Myocyte (in vitro differentiated cells): ENCODE data around the gene ULBP2. TPM values are rescaled to one million over a fixed set of nuclear protein-coding genes. Genes with fewer than 3 reads are reported as not detected.
A peak's percentile ranks its signal among the peaks of the same experiment; 100 is the strongest.
"Not testable (repeated sequence)": the region's sequence is repeated elsewhere in the genome, so short reads cannot be mapped to it uniquely, and the experiment has no call there.

Experiments used
- DNase-seq: peaks from one replicate; pipeline ENCODE4 v3.0.0-alpha.2; 2012; ENCODE audit warnings: low read depth
- total RNA-seq: library from RNA; depleted of rRNA; stranded (reverse); fragments of >200 nt; gene quantifications from 2 replicates; pipeline ENCODE4 v1.2.3, GENCODE V29; 2014

The ULBP2 gene
- total RNA-seq, 1 donor from 2014 or later, result 5.8 TPM

GRCh38 chr6:149908480-149908879 lies 33.3 kb upstream of the ULBP2 start:
- DNase-seq, result not testable (repeated sequence)

GRCh38 chr6:149909701-149910470 lies 31.9 kb upstream of the ULBP2 start:
- DNase-seq, result no peak

- no peak for DNase-seq
Observed at GRCh38 chr6:149910721-149911151, 31.1 kb upstream of the ULBP2 start.

DNA sequence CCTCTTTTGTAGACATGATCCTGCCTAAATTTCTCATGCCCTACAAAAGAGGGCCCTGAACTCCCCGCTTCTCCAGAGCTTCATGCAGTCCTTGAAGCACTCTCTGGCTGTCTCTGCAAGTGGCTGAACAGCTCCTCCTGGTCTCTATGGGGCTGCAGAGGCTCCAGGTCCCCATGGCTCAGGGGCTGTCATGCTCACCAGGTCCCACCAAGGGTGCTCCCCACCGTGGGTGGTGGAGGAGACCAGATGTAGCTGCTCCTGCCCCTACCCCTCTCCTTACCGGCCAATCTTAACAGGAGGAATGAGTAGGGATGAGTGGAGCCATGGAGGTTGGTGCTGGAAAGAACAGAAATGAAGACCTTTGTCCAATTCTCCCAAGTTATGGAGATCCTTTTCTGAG lies 29.1 kb upstream of the ULBP2 start:
- DNase-seq, result not testable (repeated sequence)

GRCh38 chr6:149913085-149913484 lies 28.7 kb upstream of the ULBP2 start:
- DNase-seq, result no peak

DNA sequence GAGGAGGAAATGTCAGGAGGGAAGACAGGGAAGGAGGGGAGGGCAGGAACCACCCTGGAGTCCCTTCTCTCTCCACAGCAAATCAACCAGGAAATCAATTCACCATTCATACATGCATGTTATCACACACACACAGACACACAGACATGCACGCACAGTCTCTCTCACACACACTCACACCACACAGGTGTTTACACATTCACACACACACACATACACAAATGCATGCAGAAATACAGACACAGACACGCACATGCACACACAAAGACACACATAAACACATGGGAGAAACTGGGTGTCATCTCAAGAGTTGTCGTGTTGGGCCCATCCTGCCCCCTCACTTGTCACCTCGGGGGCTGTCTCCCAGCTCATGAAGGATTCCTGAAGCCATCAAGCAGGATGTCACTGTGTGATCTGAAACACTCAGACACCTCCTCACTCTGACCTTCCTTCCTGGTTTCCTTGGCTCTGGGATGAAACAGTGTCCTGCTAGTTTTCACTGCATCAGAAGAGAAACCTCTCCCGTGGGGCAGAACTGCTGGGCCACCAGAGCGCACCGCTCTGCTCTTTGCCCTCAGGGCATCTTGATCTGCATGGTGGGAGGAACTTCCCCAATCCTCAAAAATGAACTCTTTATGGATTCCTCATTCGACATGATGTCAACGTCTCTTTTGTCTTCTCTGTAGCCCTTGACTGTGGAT lies 28.1 kb upstream of the ULBP2 start:
- no peak for DNase-seq

- DNase-seq, result no peak
Observed at GRCh38 chr6:149915970-149916865, 25.6 kb upstream of the ULBP2 start.

- no peak for DNase-seq
Observed at GRCh38 chr6:149917679-149918078, 24.1 kb upstream of the ULBP2 start.

DNA sequence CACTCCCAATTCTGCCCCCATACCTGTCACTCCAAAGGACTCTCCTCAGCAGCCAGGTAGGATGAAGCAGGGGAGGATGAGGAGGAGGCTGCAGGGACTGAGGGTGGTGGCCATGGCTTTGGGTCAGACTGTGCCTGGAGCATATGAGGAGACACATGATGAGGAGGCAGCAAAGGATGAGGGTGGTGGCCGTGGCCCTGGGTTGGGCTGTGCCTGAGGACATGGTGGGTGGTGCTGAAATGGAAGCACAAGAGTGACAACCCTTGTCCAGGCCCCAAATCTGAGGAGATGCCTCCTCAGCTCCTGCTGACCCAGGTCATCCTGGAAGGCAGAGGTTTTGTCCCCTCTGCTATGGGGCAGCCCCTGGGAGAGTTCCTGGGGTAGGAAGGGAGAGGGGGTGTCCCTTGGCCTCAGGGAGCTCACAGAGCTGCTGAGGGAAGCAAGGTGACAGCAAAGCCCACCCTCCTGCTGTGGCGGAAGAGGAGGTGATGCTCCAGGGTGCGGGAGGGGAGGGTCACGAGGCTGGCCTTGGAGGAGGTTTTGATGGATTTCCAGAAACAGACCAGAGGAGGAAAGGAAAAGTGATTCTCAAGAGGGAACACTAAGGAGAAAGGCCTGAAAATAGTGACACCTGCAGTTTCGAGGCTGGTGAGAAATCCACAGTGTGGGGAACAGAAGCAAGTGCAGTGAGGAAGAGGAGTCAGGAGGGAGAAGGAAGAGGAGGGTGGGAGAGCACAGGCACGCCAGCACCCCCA lies 23.5 kb upstream of the ULBP2 start:
- DNase-seq, result no peak

GRCh38 chr6:149919126-149919833 lies 22.5 kb upstream of the ULBP2 start:
- not testable (repeated sequence) for DNase-seq

GRCh38 chr6:149919834-149920225 lies 22.0 kb upstream of the ULBP2 start:
- DNase-seq, result no peak

DNA sequence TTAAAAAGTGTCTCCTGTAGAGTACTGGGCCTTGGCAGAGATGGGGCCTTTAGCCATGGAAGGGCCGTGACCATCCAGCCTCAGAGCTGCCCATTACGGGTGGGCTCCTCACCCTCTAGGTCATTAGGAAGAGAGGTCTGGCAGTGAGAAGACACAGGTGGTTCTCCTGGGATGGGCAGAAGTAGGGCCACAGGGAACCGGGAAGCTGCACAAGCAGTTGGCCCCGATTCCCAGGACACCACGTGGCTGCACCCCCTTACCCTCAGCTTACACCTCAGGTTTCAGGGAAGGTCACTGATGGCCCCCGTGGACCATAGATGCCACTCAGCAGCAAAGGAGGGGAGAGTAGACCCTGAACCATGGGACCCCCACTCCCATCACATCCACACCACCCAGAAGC lies 20.5 kb upstream of the ULBP2 start:
- no peak for DNase-seq

- not testable (repeated sequence) for DNase-seq
Observed at GRCh38 chr6:149922091-149922490, 19.7 kb upstream of the ULBP2 start.

- DNase-seq, result peak; percentile 90
Observed at GRCh38 chr6:149922642-149923326, 19.0 kb upstream of the ULBP2 start, which contains the start of gene RAET1G. TSS of gene RAET1G (minus strand) at chr6:149923121. CDS start at chr6:149923010, 111 bp downstream.

GRCh38 chr6:149923327-149923986 lies 18.4 kb upstream of the ULBP2 start:
- no peak for DNase-seq

DNA sequence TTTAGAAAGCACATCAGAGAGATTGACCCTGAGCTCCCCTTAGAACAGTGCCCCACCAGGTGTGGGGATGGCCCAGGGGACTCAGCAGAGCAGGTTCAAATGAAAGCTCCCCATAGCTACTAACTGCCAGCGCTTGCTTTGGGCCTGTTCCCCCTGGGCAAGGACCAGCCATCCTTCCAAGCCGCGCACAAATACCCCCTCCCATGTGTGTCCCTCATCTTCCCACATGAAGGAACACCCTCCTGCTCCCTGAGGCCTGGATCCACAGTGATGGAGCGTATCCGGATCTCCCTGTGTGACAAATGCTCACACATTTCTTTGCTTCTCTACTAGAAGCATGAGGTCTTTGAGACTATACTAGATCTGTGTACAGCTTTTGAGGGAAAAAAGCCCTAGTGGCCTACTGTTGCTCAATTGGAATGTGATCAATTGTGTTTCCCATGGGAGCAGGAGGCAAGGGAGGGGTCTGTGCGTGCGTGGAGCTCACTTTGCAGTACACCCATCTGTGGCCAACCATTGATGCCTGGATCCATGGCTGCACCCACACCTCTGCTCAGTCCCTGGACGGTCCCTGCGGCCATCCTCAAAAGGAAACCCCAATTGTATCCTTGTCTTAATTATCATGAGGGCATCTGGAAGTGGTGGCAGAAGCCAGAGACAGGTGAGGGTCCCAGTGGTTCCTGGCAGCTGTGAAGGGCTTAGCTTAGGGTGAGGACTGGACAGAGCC lies 17.4 kb upstream of the ULBP2 start:
- no peak for DNase-seq

DNA sequence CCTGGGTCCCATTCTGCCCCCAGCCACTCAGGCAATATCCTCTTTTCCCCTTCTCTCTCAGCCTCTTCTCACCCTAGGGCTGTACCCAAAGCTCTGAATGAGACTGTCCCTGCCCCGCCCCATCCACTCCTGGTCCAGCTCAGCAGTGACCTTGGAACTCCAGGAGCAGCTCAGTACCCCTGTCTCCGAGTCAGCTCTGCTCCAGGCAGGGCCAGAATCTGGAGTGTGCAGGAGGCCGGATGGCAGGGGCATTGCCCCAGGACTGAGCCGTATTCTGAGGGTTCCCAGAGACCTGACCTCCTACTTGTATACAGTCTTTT lies 16.9 kb upstream of the ULBP2 start:
- DNase-seq, result no peak

- DNase-seq, result no peak
Observed at GRCh38 chr6:149925253-149925973, 16.4 kb upstream of the ULBP2 start.
